GM19324 (cell line): ENCODE data around the gene UBE3A.
"Not testable (repeated sequence)": the region's sequence is repeated elsewhere in the genome, so short reads cannot be mapped to it uniquely, and the experiment has no call there.

Experiments used
- ATAC-seq: cut with Tn5 transposase; IDR thresholded peaks from one replicate; pipeline ENCODE4 v1.9.1; 2021; ENCODE audit warnings: mild to moderate bottlenecking, moderate library complexity; ENCODE audit not compliant: unreplicated experiment, low FRiP score

UBE3A gene

DNA sequence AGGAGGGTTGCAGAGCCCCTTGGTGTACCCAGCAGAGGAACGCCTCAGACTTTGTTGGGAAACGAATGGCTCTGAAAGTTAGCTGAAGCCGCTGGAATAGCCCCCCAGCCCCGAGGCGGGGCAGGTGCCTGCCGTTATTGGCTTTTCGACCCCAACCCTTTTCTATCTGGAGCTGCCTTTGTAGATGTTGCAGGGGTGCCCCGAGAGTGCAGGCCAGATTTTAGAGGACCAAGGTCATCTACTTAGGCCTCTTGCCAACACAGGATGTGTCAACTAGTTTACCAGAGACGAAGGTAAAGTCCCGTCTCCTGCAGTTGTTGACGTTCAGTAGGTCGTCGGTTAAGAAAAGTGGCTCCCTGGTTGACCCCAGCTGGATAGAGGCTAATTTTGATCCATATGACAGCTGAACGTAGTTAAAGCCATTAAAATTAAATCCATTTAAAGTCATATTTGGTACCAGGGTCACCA lies 579 bp upstream of the UBE3A start:
- no peak for ATAC-seq

DNA sequence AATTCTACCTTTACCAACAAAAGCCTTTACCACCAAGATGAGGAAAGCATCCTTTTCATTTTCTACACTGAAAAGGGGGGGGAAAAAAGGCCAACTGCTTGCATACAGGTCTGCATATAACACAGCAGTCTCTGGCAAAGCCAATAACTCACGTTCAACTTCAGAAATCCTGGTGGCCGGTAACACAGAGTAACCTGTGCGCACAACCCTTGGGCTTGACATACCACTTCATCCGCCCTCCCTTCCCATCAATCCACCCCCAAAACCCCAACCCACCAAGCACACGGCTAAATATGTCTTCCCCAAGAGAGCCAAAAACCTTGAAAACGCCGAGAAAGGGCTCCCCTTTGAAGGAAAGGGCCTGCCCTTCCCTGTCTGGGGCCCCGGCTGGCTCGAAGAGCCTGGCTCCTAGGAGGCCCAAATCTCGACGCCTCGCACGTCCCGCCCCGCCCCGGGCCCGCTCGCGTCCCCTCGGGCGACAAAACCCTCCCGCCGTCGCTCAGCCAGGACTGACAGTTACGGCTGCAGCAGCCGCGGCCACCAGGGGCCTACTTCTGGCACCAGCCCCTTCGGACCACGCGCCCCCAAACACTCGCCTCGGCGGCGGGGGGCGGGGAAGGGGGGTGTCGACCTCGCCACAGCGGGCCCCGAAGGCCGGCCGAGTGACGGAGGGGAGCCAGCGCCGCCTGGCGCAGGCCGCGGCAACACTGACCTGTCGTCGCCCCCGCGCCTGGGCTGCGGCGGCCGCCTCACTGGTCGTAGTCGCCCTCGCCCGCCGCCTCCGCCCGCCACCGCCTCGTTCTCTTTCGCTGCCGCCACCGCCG lies 835 bp downstream of the UBE3A start:
- ATAC-seq = peak; percentile 58

DNA sequence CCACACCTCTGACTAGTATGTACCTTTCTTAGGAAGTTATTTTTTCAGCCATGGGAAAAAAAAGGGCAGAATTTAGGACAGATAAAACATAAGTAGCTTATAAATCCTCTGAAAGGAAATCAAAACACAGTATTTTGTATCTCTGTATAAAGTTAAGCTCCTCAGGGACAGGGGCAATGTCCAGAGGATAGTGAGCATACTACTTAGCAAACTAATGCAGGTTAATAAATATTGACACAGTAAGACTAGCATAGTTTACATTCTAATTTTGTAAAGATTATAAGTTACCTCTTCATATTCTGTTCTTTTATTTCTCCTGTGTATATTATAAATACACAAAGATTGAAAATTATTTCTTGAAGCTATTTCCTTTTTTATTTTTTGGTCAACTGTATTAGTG lies 2.1 kb downstream of the UBE3A start:
- ATAC-seq = no peak

DNA sequence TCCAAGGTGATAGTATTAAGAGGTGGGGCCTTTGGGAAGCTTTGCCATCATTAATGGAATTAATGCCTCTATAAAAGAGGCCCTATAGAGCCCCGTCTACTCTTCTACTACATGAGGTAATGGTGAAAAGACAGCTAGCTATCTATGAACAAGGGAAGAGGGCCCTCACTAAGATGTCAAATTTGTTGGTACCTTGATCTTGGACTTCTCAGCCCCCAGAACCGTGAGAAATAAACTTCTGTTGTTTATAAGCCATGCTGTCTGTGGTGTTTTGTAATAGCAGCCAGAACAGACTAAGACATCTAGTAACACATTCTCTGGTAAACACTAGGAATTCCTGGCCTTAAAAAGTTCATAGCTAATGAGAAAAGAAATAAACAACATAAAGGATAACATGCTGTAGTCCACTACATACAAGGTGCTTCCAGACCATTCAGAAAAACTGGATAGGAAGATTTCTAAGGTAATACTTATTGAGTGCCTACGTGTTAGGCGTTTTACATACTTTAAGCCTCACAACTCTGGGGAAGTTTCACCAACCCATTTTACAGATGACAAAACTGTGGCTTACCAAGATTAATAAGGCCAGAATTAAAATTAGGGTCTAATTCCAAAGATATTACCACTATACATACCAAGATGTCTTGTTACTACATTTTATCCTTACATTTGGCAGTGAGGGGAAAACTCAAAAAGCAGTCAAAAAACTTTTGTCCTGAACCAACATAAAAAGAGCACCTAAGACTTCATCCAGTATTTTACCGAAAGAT lies 3.2 kb downstream of the UBE3A start:
- no peak for ATAC-seq

DNA sequence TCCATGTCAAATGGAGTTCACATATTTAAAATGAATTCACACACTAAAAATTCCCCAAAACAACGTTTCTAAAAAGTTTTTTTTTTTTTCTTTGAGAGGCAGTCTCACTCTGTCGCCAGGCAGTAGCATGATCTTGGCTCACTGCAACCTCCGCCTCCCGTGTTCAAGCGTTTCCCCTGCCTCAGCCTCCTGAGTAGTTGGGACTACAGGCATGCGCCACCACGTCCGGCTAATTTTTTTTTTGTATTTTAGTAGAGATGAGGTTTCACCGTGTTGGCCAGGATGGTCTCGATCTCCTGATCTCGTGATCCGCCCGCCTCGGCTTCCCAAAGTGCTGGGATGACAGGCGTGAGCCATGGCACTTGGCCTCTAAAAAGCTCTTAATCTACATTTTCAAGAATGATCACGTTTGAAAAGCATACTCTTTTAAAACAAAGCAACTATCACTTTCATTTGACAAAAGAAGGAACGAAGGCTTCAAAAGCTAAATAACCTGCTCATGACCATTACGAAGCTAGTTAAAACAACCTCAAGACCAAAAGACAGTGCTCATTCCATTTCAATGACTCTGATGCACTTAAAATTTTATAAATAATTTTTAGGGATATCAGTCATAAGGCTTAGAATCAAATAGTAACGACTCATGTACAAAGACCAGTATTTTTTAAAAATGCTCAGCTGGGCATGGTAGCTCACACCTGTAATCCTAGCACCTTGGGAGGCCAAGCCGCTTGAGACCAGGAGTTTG lies 5.5 kb downstream of the UBE3A start:
- ATAC-seq = no peak

DNA sequence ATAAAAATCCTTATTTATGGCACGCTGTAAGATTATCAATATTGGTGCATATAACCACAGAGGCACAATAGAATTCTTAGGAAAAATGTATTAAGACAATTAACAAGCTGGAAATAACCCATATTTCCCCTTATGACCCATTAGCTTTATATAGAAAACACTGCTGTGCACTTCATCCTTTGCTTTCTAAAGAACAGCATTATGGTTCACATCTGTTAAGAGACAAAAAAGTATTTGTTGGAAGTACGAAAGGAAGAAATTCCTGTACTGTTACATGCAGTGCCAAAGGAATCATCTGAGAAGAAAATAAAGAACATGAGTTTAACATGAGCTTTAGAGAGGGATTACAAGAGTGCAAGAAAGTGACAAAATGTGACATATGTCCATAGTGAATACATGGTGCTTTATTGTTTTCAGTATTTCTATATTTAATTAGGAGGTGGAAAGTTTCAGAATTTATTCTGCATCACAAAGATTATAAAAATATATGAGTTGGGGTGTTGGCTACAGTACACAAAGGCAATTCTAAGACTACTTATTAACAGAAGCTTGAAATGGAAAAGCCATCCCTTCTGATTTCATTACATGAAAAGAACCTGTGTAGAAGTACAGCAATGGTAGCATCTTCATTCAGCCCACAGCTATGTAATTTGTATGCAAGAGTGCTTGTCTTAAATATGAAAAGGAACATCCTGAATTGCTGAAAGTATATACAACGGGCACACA lies 6.8 kb downstream of the UBE3A start:
- no peak for ATAC-seq

DNA sequence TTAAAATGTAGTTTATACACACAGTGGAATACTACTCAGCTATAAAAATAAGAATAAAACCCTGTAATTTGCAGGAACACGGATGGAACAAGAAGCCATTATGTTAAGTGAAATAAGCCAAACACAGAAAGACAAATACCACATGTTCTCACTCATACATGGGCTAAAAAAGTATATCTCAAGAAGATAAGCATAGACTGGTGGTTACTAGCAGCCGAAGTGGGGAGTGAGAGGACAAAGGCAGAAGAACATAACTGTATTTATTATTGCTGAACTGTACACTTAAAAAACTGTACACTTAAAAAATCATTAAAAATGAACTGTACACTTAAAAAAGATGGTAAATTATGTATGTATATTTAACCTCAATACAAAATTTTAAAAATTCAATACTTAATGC lies 11.0 kb downstream of the UBE3A start:
- no peak for ATAC-seq

DNA sequence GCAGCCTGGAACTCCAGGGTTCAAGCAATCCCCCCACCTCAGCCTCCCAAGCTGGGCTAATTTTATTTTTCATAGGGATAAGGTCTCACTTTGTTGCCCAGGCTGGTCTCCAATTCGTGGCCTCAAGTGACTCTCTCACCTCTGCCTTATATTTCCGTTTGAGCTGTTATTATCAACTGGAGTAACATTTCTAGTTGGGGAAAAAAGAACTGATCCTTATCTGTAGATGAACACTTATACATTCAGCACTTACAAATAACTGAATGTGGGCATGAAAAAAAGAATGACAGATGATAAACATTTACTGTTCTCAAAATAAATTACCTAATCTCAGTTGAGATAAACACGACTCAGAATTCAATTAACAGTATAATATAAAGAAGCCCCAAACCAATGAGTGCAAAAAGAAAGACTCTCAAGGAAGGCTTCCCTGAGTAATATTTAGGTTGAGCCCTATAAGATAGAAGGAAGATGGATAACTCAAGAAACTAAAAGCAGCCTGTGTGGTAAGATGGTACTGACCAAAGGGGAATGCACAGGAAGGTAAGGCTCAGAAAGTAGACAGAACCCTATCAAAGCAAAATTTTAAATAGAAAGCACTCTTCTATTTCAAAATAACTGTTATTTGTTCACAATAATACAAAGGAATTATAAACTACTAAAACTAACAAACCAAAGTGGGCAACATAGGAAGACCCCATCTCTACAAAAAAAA lies 11.8 kb downstream of the UBE3A start:
- no peak for ATAC-seq

DNA sequence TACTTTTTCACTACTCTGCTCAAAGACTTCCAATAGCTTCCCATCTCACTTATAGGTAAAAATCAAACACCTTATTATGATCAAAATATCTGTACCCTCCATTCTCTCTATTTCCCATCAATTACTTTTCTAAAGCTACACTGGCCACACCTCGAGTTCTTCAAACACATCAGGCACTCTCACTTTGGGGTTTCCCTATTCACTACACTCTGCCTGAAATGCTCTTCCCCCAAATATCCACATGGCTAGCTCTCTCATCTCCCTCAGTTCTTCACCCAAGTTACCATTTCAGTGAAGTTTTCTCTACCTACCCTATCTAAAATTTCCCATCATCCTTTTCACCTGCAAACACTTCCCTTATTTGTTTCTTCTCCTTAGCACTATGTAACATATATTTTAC lies 14.8 kb downstream of the UBE3A start:
- ATAC-seq = no peak

DNA sequence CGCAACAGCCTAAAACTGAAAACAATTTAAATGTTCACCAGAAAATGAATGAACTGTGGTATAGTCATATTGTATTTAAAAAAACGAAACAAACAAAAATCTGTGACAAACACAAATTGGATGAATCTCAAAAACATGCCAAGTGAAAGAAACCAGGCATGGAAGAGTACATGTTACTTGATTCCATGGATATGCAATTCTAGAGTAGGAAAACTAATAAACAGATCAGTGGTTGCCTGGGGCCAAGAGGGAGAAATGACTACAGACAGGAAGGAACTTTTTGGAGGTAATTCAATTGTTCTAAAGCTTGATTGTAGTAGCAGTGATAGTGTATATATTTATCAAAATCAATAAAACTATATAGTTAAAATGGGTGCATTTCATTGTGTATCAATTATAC lies 16.8 kb downstream of the UBE3A start:
- no peak for ATAC-seq

DNA sequence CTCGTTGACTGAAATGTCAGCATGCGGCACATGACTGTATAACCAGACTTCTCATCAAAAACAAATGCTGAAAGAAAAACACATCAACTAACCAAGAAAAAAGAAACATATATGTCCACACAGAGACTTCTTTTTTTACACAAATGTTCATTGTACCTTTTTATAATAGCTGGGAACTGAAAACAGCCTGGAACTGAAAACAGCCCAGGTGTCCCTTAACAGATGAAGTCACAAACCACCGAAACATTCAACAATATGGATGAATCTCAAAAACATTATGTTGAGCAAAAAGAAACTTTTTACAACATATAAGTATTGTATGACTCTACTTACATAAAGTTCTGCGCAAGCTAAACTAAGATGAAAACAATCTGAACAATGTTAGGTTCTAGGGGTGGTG lies 20.6 kb downstream of the UBE3A start:
- ATAC-seq = no peak

DNA sequence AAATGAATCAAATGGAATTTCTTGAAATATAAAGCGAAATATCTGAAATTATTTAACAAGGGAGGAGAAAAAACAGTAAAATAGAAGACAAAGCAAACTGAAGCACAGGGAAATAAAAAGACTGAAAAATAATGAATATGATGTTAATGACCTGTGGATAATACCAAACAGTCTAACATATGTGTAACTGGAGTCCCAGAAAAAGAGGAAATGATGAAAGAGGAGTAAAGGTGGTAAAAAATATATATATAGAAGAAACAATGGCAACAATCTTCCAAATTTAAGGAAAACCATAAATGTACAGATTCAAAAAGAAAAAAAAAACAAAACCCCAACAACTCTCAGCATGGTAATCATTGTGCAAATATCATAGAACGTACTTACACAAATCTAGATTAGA lies 21.2 kb downstream of the UBE3A start:
- ATAC-seq = no peak

DNA sequence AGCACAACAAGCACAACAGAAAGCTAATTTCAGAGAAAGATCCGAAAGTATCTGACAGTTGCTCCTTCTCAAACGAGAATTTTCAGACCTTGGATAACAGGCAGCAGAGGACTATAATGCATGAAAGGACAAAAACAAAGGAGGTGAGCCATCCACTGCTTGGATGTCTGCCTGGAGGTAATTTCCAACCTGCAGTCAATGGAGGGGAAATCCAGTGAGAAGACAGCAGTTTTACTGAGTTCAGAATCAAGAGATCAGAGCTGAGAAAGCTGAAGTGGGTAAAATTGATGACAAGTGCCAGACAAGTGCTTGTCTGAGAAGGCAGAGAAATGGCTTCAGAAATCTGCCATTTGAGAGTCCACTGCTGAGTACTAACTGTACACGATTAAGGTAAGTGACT lies 22.1 kb downstream of the UBE3A start:
- ATAC-seq = no peak

DNA sequence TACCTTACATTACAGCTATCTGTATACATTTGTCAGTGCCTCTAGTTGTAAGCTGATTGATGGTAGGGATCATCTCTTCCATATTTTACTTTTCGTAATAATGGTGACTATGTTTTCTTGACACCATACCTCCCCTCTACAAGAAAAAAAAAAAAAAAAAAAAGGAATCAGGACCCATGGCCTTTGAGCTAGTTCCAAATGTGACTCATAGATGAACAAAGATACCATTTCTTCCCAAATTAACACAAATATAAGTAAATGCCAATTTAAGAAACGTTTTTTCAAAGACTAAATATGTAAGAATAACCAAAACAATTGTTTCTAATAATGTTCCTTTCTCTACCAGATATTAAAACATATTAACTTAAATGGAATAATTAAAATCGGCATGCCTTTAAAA lies 23.1 kb downstream of the UBE3A start:
- no peak for ATAC-seq

DNA sequence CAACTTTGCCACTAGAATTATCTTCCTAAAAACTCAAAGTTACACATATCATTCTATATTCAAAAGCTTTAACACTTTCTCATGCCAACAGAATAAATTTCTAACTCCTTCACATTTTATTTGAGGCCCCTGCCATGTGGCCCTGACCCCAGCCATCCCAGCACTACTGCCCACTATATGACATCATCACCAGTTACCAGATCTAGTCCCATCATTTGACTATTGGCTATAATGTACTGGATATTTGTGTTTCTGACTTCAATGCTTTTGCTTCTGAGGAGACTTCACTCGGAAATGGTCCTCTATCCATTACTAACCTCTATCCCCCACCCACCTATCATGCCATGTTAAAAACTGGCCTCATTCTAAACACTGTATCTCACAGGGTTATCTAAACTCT lies 23.6 kb downstream of the UBE3A start:
- ATAC-seq = no peak

DNA sequence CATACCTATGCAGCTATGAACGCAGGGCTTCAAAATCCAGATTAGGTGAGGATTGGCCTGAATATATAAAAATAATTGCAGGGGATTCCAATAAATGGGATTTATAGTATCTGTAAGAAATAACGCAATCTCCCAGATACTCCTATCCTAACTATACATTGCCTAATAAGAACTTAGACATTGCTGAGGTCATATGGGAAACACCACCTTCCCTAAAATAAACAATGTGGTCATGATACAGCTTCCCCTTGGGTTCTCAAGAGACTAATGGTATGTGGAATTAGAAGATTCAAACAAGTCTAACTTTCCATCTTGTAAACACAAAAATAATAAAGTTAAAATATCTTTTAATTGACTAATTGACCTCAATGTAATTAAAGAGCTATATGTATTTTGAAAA lies 28.2 kb downstream of the UBE3A start:
- ATAC-seq = no peak

DNA sequence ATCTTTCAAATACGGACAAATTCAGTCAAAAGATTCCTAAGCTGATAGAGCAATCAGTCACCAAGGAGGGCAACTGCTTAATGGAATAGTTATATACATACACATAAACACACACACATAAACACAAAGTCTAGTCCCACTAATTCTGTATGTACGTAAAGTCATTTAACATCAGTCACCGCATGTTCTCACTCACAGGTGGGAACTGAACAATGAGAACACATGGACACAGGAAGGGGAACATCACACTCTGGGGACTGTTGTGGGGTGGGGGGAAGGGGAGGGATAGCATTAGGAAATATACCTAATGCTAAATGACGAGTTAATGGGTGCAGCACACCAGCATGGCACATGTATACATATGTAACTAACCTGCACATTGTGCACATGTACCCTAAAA lies 29.1 kb downstream of the UBE3A start:
- ATAC-seq = not testable (repeated sequence)

DNA sequence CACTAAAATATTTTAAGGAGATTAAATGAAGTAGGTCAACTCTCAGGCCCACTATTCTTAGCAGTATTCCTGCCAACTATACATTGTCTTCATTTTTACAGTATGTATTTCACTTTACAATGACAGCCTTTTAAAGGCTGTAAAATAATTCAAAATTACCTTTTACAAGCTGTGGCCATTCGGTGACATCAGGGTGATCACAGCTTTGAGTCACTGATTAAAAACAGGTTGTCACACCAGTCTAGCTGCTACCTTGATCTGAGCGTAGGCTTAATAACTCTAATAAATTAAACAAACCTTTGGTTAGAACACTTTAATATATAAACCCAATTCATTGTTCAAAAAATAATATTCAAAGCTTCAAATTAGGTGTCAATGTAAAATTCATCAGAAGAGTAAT lies 29.9 kb downstream of the UBE3A start:
- ATAC-seq = no peak

DNA sequence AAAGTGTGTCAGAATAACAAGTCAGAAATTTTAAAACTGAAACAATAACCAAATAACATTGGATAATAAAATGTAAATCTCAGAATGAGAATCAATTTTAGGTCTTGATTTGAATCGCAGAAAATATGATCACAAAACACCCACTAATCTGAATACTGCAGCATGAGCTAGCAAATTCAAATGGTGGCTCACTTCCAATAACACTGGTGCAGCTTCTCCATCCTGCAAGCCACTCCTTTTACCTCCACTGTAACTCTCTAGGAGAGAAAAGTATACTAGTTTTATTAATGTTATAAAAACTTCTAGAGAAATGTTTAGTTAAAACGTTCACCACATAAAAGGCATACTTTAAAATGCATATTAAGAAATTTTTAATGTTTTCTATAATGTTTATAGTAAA lies 30.4 kb downstream of the UBE3A start:
- no peak for ATAC-seq

DNA sequence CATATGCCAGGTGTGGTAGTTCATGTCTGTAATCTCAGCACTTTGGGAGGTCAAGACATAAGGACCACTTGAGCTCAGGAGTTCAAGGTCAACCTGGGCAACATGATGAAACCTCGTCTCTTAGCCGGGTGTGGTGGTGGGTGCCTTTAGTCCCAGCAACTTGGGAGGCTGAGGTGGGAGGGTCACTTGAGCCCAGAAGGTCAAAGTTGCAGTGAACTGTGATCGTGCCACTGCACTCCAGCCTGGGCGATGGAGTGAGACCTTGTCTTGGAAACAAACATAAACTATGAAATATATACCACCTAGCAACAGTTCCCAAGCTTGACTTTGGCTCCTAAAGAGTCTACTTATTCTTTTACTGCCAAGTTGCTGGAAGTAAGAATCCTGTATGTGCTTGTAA lies 30.9 kb downstream of the UBE3A start:
- ATAC-seq = no peak
